ENCODE data around the gene ACTR10.

DNA sequence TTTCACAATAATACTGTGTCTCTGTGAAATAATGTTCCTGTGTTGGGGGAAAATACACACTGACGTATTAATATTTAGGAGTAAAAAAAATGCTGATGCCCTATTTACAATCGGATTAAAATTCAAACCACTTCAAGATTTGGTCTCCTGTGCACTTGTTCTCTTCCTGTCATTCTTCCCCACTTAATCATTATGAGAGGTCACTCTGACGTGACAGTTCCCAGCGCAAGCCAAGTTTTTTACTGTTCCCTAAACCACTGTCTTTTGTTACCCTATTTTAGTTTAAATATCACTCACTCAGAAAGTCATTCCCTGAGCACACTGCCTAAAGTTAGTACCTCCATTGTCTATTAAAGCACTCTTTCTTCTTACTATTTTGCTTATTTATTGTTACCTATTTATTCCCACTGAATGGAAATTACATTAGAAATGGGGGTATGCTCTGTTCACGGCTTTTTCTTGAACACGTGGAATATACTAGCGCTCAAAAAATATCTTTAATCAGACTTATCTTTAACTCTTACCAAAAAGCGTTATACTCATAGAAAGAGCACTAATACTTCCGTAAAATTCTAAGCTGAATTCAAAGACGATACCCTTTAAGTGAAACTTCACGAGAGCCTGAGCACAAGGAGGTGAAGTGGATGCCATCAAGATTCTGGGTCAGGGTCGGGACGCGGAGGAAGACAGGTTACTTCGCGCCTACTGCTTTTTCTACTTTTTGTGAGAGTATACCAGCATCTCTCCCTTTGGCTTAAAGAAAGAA, 44.0 kb downstream of the ACTR10 start:
- TF ChIP-seq CTCF (IDR thresholded peaks at IDR 0.05; ENCODE audit: low read length) (no peak), EZH2 (optimal IDR thresholded peaks at IDR 0.05; ENCODE audit: low read depth, low read length) (no peak), EZH2phosphoT487 (IDR thresholded peaks at IDR 0.05; ENCODE audit: low read length) (no peak)

Measured in MM.1S (cell line).